ENCODE measurements around the gene NFIL3.

Gene NFIL3

DNA sequence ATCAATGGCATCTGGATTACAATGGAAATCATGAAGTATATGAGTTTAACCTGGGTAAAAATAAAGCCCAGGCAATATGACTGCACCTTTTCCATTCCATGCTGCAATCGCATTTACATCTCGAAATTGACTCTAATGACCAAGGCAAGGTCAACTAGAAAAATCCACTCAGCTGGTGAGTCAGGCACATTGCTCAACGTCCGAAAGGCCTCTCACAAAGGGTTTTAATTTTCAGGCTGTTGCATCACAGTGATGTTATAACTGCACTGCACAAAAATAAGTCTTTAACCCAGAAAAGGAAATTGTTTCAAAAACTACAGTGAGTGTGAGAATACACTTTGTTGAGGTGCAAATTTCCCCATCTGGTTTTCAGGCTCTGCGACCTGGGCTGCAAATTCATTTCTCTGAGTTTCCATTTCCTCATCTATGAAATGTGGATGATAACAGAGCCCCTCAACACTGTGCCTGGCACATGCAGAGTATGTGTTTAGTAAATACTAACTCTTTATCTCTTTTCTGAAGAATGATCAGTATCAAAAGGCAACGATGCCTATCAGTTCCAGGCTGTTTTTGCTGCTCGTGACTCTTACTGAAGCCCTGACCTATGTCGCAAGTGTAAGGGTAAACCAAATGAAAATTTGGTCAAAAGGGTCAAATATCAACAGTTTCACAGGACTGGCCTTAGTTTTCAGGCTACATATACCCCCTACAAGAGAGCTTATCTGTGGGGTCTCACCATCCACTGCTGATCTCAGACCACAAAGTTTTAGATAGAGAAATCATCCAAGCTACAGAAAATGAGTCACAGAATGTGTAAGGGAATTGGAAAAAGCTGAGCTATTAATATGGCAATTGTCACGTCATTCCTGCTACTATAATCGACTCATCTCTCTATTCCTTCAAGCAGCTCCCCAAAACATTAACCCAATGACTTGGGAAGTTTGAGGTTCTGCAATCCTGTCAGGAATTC is 4.1 kb downstream of the NFIL3 start:
- in situ Hi-C loops (cut with HindIII; ENCODE audit: low sequenced_read_pairs), result no loop called here
- TF ChIP-seq, protein P1, sequence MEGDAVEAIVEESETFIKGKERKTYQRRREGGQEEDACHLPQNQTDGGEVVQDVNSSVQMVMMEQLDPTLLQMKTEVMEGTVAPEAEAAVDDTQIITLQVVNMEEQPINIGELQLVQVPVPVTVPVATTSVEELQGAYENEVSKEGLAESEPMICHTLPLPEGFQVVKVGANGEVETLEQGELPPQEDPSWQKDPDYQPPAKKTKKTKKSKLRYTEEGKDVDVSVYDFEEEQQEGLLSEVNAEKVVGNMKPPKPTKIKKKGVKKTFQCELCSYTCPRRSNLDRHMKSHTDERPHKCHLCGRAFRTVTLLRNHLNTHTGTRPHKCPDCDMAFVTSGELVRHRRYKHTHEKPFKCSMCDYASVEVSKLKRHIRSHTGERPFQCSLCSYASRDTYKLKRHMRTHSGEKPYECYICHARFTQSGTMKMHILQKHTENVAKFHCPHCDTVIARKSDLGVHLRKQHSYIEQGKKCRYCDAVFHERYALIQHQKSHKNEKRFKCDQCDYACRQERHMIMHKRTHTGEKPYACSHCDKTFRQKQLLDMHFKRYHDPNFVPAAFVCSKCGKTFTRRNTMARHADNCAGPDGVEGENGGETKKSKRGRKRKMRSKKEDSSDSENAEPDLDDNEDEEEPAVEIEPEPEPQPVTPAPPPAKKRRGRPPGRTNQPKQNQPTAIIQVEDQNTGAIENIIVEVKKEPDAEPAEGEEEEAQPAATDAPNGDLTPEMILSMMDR (IDR thresholded peaks at IDR 0.05; ENCODE audit: low read depth, low read length, missing control alignments), result no peak
- H3K4me3 ChIP-seq (ENCODE audit: low read depth, low read length), result no peak overlapping the region
- DNase-seq (ENCODE audit: low read depth), result peak; percentile 82

DNA sequence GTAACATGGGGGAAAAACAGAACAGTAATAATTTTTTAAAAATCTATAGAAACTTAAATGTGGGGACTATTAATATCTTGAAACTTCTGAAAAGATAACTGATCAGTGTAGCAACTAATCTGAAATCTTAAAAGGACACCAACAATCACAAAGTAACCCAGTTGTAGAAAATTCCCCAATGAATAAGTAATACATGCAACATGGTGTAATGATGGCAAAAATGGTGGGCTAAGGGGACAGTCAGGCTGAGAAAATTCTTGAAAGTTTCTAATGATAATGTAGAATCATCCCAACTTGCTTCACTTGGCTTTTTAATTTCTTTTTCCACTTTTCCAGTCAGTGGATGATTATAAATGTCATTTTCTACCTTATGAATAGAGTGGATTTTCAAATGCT is 5.4 kb downstream of the NFIL3 start:
- TF ChIP-seq, protein P1 (IDR thresholded peaks at IDR 0.05; ENCODE audit: low read depth, low read length, missing control alignments), result no peak
- in situ Hi-C loops (cut with HindIII; ENCODE audit: low sequenced_read_pairs), result no loop called here
- no peak for DNase-seq (ENCODE audit: low read depth)
- H3K4me3 ChIP-seq (ENCODE audit: low read depth, low read length), result no peak overlapping the region

DNA sequence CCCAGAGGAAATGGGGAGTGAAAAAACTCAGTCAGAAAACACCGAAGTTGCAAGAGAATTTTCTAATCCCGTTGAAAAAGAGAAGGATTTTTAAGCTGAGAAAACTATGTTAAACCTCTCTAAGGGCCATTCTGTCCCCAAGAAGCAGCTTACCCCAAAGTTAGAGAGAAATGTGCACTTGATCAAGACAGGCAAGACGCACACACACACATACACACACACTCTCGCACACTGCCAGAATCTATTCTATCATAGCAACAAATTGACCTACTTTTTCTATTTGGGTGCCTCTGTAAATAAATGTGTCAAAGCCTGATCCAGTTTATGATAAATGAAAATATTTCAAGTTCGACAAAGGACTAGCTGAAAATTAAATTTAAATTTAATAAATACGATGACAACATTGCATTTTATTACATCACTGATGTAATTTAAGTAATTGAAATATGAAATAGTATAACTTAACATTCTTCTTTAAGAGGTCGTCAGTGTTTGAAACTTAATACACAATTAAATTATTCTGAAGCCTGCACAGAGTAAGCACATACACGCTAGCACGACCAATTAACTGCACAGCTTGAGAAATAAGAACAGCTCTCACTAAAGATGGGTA is 5.9 kb downstream of the NFIL3 start:
- TF ChIP-seq, protein P1 (IDR thresholded peaks at IDR 0.05; ENCODE audit: low read depth, low read length, missing control alignments), result no peak
- in situ Hi-C loops (cut with HindIII; ENCODE audit: low sequenced_read_pairs), result no loop called here
- H3K4me3 ChIP-seq (ENCODE audit: low read depth, low read length), result no peak overlapping the region
- no peak for DNase-seq (ENCODE audit: low read depth)

DNA sequence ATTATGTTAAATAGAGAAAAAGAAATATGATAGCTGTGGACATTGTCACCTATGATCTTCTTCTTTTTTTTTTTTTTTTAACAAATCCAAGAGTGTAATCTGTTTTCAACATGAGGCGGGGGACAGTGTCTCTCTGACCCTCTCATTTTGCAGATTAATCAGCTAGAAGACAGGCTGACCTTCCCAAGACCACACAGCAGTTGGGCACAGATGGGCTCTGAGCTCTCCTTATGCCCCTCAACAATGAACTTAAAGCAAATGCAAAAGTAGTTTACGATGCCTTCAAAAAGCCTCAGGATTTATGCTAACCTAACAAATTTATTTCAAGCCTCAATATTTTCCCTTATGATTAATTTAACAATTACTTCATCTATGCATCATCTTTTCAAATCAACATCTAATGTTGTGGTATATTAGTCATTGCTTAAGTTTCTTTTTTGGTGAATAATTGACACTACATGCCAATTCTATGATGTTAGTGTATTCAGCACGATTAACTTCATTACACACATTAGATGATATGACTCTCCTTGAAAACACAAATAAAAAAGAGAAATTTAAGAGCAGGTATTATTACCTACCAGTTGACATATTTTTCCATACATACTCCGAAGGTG is 7.4 kb downstream of the NFIL3 start:
- no peak overlapping the region for H3K4me3 ChIP-seq (ENCODE audit: low read depth, low read length)
- in situ Hi-C loops (cut with HindIII; ENCODE audit: low sequenced_read_pairs), result no loop called here
- DNase-seq (ENCODE audit: low read depth), result no peak
- TF ChIP-seq, protein P1 (IDR thresholded peaks at IDR 0.05; ENCODE audit: low read depth, low read length, missing control alignments), result no peak

DNA sequence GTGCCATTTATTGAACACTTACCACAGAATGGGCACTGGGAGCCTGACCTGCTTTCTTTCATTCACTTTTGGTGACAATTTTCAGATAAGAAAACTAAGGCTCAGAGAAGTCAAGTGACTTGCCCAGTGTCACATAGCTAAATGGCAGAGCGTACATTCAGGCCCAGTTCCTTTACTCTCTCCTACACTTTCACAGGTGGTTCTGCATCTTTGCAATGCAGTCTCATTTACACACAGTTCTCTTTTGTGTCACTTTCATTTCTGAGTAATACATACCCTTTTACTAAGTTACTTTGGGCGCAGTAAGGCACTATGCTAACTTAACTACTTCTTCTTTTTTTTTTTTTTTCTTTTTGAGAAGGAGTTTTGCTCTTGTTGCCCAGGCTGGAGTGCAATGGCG is 8.3 kb downstream of the NFIL3 start:
- DNase-seq (ENCODE audit: low read depth), result no peak
- TF ChIP-seq, protein P1 (IDR thresholded peaks at IDR 0.05; ENCODE audit: low read depth, low read length, missing control alignments), result no peak
- in situ Hi-C loops (cut with HindIII; ENCODE audit: low sequenced_read_pairs), result no loop called here
- H3K4me3 ChIP-seq (ENCODE audit: low read depth, low read length), result no peak overlapping the region

DNA sequence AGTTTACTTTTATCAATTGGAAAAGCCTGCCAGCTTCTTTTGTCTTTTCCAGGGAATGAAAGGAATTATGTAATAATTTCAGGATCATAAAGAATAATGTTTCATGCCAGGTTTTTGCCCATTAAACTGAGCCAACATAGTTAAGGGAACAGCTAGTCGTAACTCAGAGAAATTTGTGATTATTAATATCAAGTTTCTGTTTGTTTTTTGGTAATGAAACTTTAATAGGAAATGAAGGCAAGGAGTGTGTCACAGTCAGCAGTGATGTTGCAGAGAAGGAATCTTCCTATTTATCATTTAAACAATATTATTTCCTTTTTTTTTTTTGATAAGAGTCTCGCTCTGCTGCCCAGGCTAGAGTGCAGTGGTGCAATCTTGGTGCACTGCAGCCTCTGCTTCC is 10.7 kb downstream of the NFIL3 start:
- no peak overlapping the region for H3K4me3 ChIP-seq (ENCODE audit: low read depth, low read length)
- DNase-seq (ENCODE audit: low read depth), result no peak
- in situ Hi-C loops (cut with HindIII; ENCODE audit: low sequenced_read_pairs), result no loop called here
- TF ChIP-seq, protein P1 (IDR thresholded peaks at IDR 0.05; ENCODE audit: low read depth, low read length, missing control alignments), result no peak
